ENCODE results near the gene FXYD5.

DNA sequence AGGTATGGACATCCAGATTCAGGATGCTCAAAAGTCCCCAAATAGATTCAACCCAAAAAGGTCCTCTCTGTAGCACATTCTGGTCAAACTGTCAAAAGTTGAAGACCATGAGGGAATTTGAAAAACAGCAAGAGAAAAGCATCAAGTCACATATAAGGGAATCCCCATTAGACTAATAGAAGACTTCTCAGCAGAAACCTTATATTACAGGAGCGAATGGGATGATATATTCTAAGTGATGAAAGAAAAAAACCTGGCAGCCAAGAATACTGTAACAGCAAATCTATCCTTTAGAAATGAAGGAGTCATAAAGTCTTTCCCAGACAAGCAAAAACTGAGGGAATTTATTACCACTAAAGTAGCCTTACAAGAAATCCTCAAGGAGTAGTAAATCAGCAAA lies 29.7 kb downstream of the FXYD5 start:
- TF ChIP-seq, protein P1, sequence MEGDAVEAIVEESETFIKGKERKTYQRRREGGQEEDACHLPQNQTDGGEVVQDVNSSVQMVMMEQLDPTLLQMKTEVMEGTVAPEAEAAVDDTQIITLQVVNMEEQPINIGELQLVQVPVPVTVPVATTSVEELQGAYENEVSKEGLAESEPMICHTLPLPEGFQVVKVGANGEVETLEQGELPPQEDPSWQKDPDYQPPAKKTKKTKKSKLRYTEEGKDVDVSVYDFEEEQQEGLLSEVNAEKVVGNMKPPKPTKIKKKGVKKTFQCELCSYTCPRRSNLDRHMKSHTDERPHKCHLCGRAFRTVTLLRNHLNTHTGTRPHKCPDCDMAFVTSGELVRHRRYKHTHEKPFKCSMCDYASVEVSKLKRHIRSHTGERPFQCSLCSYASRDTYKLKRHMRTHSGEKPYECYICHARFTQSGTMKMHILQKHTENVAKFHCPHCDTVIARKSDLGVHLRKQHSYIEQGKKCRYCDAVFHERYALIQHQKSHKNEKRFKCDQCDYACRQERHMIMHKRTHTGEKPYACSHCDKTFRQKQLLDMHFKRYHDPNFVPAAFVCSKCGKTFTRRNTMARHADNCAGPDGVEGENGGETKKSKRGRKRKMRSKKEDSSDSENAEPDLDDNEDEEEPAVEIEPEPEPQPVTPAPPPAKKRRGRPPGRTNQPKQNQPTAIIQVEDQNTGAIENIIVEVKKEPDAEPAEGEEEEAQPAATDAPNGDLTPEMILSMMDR (IDR thresholded peaks at IDR 0.05; ENCODE audit: poor library complexity, severe bottlenecking) = no peak
- TF ChIP-seq TAF1 (IDR thresholded peaks at IDR 0.05; ENCODE audit: low read depth) = no peak
- no peak for TF ChIP-seq EP300 (conservative IDR thresholded peaks at IDR 0.05; ENCODE audit: poor library complexity, severe bottlenecking)
- no peak for TF ChIP-seq POLR2AphosphoS5 (IDR thresholded peaks at IDR 0.05)
- TF ChIP-seq, protein P2, sequence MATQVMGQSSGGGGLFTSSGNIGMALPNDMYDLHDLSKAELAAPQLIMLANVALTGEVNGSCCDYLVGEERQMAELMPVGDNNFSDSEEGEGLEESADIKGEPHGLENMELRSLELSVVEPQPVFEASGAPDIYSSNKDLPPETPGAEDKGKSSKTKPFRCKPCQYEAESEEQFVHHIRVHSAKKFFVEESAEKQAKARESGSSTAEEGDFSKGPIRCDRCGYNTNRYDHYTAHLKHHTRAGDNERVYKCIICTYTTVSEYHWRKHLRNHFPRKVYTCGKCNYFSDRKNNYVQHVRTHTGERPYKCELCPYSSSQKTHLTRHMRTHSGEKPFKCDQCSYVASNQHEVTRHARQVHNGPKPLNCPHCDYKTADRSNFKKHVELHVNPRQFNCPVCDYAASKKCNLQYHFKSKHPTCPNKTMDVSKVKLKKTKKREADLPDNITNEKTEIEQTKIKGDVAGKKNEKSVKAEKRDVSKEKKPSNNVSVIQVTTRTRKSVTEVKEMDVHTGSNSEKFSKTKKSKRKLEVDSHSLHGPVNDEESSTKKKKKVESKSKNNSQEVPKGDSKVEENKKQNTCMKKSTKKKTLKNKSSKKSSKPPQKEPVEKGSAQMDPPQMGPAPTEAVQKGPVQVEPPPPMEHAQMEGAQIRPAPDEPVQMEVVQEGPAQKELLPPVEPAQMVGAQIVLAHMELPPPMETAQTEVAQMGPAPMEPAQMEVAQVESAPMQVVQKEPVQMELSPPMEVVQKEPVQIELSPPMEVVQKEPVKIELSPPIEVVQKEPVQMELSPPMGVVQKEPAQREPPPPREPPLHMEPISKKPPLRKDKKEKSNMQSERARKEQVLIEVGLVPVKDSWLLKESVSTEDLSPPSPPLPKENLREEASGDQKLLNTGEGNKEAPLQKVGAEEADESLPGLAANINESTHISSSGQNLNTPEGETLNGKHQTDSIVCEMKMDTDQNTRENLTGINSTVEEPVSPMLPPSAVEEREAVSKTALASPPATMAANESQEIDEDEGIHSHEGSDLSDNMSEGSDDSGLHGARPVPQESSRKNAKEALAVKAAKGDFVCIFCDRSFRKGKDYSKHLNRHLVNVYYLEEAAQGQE (IDR thresholded peaks at IDR 0.05; ENCODE audit: borderline replicate concordance) = no peak
- no peak for TF ChIP-seq SMC3 (conservative IDR thresholded peaks at IDR 0.05; ENCODE audit: poor library complexity)
- TF ChIP-seq EZH2 (IDR thresholded peaks at IDR 0.05; ENCODE audit: borderline replicate concordance, insufficient read depth, low read length, poor library complexity, severe bottlenecking) = no peak
